Omental fat pad (tissue), 4 donors: Measurements from ENCODE around the gene CCR6. TPM values are rescaled to one million over a fixed set of nuclear protein-coding genes. Genes with fewer than 3 reads are reported as not detected.

Experiments used
- ATAC-seq: fragments of 150-250 bp; one replicate; pipeline ENCODE4 v1.9.1; 2016; ENCODE audit warnings: mild to moderate bottlenecking, moderate library complexity; ENCODE audit not compliant: low FRiP score
- DNase-seq: peaks from one replicate; pipeline ENCODE4 v3.0.0-alpha.2; 2019; ENCODE audit warnings: low spot score
- total RNA-seq, 4 donors: library from RNA; depleted of rRNA; stranded (reverse); fragments of >200 nt; gene quantifications; one replicate each; pipeline ENCODE4 v1.1.0, GENCODE V29; 2016
- TF ChIP-seq, protein P1 (sequence below), 3 donors: fragments of 450-650 bp; IDR thresholded peaks; one replicate each; pipeline ENCODE4 v1.5.1; 2016 to 2017; ENCODE audit warnings: antibody characterized with exemption in 3 of 3, mild to moderate bottlenecking in 3 of 3, moderate library complexity in 2 of 3

The CCR6 gene
- total RNA-seq, 4 donors from 2014 or later: 0.36 to 1.1 (median 1.1) TPM; not detected in 1

DNA sequence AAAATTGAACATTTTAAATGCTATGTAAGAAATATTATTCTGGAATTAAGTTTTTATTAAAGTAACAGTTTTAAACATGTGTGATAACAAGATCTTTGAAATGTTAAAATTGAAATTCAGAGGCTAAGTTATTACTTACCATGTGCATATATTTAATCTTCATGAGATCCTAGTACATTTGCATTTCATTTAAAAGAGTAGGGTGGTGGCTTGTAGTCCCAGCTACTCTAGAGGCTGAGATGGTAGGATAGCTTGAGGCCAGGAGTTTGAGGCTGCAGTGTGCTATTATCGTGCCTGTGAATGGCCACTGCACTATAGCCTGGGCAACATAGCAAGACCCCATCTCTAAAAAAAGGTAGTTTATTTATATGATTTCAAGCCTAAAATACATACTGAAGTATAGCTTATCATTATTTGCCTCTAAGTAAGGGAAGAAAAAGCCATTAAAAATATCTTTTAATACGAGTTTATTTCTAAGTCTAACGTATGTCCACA lies 3.0 kb downstream of the CCR6 start:
- DNase-seq (no peak), ATAC-seq (no peak)
- TF ChIP-seq, protein P1, sequence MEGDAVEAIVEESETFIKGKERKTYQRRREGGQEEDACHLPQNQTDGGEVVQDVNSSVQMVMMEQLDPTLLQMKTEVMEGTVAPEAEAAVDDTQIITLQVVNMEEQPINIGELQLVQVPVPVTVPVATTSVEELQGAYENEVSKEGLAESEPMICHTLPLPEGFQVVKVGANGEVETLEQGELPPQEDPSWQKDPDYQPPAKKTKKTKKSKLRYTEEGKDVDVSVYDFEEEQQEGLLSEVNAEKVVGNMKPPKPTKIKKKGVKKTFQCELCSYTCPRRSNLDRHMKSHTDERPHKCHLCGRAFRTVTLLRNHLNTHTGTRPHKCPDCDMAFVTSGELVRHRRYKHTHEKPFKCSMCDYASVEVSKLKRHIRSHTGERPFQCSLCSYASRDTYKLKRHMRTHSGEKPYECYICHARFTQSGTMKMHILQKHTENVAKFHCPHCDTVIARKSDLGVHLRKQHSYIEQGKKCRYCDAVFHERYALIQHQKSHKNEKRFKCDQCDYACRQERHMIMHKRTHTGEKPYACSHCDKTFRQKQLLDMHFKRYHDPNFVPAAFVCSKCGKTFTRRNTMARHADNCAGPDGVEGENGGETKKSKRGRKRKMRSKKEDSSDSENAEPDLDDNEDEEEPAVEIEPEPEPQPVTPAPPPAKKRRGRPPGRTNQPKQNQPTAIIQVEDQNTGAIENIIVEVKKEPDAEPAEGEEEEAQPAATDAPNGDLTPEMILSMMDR (IDR thresholded peaks at IDR 0.05): no peak

DNA sequence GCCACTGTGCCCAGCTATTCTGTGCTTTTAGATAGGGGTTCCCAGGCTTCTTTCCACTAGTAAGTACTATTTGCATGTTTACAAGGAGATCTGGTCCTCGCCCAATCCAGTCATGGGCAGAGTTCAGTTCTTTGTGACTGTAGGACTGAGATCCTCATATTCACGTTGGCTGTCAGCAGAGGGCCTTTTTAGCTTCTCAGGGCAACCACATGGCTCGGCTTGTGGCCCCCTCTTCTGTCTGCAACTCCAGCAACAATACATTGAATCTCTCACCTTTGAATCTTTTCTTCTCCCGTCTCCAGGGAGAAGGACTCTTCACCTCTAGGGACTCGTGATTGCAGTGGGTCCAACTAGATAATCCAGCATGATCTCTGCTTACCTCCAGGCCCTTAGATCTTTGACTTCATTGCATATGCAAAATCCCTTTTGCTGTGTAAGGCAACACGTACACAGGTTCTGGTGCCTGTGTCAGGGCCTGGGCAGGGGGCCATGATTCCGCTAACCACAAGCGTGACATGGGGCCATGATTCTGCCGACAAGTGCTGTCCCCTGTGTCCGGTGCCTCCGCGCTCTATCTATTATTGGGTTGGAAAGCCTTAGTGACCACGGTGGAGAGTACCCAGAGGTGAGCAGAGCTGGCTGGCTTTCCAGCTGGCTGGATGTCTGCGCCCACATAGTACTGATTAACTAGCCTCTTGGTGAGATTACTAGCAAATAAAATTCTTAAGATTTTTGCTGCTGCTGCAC lies 5.1 kb downstream of the CCR6 start:
- TF ChIP-seq, protein P1 (IDR thresholded peaks at IDR 0.05): no peak
- ATAC-seq: no peak

DNA sequence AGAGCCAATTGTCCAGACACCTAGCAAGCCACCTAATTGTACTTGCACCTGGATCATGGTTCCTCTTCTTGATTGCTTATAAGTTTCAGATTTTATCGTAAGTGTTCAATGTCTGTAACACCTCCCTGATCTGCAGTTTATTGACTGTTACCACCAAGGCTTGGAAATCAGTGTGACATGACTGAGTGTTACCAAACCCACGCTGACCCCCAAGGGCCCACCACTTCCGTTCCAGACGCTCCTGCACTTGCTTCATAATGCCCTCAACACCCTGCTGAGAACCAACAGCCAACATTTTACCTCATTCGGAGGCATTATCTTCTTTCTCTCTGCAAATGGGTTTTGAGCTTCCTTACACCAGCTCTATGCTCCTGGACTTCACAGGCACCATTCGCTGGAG lies 6.3 kb downstream of the CCR6 start:
- TF ChIP-seq, protein P1 (IDR thresholded peaks at IDR 0.05): no peak
- ATAC-seq (peak; percentile 13), DNase-seq (no peak)

More for the DNA sequence above, 5.1 kb downstream of the CCR6 start:
- DNase-seq: no peak

DNA sequence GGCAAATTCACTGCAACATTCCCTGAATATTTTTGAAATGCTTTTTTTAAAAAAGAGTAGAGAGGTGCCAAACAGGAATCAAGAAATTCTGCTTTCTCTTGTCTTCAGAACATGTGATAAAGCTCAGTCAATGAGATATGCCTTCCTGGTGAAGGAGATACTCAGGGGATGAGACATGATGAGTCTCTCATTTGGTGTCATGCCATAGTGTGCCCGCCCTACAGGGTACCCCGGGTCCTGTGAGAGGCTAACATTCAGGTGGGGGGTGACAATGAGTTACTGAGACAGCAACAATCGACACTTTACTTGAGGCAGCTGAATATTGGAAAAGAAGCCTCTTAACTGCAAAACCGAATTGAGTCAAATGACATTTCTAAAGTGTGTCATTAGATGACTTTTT lies 6.7 kb downstream of the CCR6 start:
- no peak for DNase-seq
- ATAC-seq: peak; percentile 48
- TF ChIP-seq, protein P1 (IDR thresholded peaks at IDR 0.05): no peak

DNA sequence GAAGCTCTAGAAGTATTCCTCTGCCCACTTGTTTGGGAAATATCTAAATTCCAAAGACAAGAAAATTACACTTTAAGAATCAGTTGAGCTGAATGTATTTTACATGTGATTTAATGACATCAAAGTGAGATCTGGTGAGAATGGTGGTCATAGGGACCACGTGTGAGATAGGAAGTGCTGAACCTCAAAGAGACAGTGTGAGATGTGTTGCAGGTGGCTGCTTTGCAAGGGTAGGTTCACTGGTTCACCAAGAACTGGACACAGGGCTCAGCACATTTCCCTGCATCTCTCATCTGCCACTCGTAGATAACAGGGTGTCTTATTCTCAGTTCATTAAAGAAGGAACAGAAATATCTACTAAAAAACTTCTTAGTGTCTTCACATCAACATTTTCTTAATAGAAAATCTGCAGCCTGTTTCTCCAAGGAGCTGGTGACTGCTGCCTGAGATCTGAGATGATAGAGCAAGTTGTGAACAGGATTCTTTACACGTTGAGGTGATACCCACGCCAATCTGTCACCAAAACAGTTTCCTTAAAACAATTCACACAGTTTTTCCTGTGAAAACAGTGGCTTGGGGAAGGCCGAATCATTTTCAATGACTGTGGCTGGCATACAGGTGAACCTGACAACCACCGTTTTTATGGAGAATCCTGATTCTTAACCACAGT lies 7.2 kb downstream of the CCR6 start:
- TF ChIP-seq, protein P1 (IDR thresholded peaks at IDR 0.05): no peak
- ATAC-seq (no peak), DNase-seq (no peak)

DNA sequence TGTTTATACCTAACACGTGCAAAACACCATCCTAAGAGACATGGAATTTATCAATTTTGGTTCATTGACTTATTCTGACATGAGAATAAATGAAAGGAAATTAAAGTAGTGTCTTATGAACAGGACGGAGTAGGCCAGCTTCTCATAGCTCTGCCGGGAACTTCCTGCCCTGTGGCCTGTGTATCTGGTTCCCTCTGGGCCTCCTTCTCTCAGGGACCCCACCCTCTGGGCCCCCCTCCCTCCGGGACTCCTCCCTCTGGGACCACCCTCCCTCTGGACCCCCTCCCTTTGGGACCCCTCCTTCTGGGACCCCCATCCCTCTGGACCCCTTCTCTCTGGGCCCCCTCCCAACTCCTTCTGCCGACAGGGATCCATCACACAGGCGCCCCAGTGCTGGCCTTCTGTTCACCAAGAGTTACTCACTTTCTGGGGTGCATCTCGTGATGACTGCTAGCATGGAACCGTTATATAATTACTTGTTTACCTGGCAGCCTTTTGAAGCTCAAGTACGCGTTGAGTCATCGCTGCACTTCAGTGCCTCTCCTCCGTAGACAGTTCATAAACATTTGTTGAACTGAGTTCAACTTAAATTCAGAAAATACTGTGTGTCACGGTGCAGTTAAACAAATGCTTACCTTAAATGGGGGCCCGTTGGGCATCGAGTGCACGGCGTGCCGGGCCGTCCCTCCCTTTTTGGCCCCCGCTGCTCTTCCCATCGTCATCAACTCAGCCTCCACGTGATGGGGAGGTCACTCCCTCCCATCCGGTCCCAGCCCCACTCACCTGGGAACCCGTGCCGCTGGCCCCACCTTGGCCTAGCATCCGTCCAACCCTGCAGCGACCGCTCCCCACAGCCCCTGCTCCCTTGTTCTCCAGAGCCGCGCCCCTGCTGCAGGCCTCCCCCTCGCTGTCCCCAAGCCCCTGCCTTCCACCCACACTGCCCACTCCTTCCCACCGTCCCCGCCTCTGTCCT lies 8.1 kb downstream of the CCR6 start:
- TF ChIP-seq, protein P1 (IDR thresholded peaks at IDR 0.05): no peak
- DNase-seq: no peak
- ATAC-seq: peak; percentile 53
